H1 (cell line): ENCODE data around the gene NAGLU. TPM values are rescaled to one million over a fixed set of nuclear protein-coding genes. Genes with fewer than 3 reads are reported as not detected.

Source experiments
- CTCF ChIA-PET: fragments of 300-600 bp; sonication (Branson Sonifier 250); formaldehyde crosslinking; loops from one replicate; lab custom pipeline; 2021; ENCODE audit not compliant: partially characterized antibody; lab: Charles Lee
- POLR2A ChIA-PET: fragments of 300-600 bp; sonication (Branson Sonifier 250); formaldehyde crosslinking; loops from one replicate; lab custom pipeline; 2021; ENCODE audit warnings: inconsistent platforms; ENCODE audit not compliant: partially characterized antibody; lab: Charles Lee
- DNase-seq, 2 experiments: peaks; one replicate each; pipeline versions ENCODE4 v3.0.0 to v3.0.0-alpha.2; 2010 to 2022; ENCODE audit warnings: low spot score in 2 of 2, low read depth in 1 of 2, mixed read lengths in 1 of 2
- FAIRE-seq: peaks from 2 replicates; lab custom pipeline; 2011; peaks lifted over from hg19 to GRCh38; lab: Jason Lieb, UNC
- H2AFZ ChIP-seq: 2 replicates; pipeline ENCODE4 v1.8.1; 2012; ENCODE audit warnings: low read length, inconsistent platforms
- H2AK5ac ChIP-seq: 2 replicates; pipeline ENCODE4 v1.6.1; 2013; ENCODE audit warnings: low read depth, low read length
- H2BK120ac ChIP-seq: replicated peaks from 2 replicates; pipeline ENCODE3; 2013; ENCODE audit warnings: low read depth, low read length, inconsistent platforms
- H2BK12ac ChIP-seq: 2 replicates; pipeline ENCODE4 v1.6.1; 2013; ENCODE audit warnings: low read depth, low read length
- H2BK15ac ChIP-seq: 2 replicates; pipeline ENCODE4 v1.6.1; 2013; ENCODE audit warnings: low read length
- H2BK20ac ChIP-seq: 2 replicates; pipeline ENCODE4 v1.6.1; 2013; ENCODE audit warnings: low read length
- H2BK5ac ChIP-seq: 2 replicates; pipeline ENCODE4 v1.6.1; 2013; ENCODE audit warnings: low read depth, low read length
- H3K14ac ChIP-seq: 2 replicates; pipeline ENCODE4 v1.6.1; 2013; ENCODE audit warnings: inconsistent platforms; ENCODE audit not compliant: insufficient read length
- H3K18ac ChIP-seq: 2 replicates; pipeline ENCODE4 v1.6.1; 2013; ENCODE audit warnings: low read length; ENCODE audit errors: extremely low read depth
- H3K23ac ChIP-seq: 2 replicates; pipeline ENCODE4 v1.6.1; 2013; ENCODE audit warnings: inconsistent platforms; ENCODE audit not compliant: insufficient read length
- H3K23me2 ChIP-seq: 2 replicates; pipeline ENCODE4 v1.6.1; 2013; ENCODE audit warnings: low read depth, low read length
- H3K27ac ChIP-seq: 2 replicates; pipeline ENCODE4 v1.6.1; 2011; ENCODE audit warnings: low read depth, low read length, inconsistent platforms
- H3K27me3 ChIP-seq, 4 experiments: replicated peaks in 1 of 4; 1 replicate in 1 of 4; 2 replicates in 3 of 4; pipeline versions ENCODE4 v1.6.1 to v1.8.1; 2011 to 2013; ENCODE audit warnings: low read length in 3 of 4, mild to moderate bottlenecking in 3 of 4, inconsistent platforms in 2 of 4, mixed read lengths in 2 of 4, moderate library complexity in 1 of 4; ENCODE audit not compliant: control insufficient read depth in 3 of 4, insufficient read depth in 3 of 4; ENCODE audit errors: extremely low read depth in 1 of 4
- H3K36me3 ChIP-seq, 4 experiments: 2 replicates each; pipeline versions ENCODE4 v1.6.1 to v1.8.1; 2011 to 2013; ENCODE audit warnings: mild to moderate bottlenecking in 4 of 4, low read length in 3 of 4, moderate library complexity in 2 of 4, control low read depth in 1 of 4, inconsistent platforms in 1 of 4; ENCODE audit not compliant: insufficient read depth in 4 of 4, control insufficient read depth in 2 of 4
- H3K4ac ChIP-seq: replicated peaks from 2 replicates; pipeline ENCODE3; 2013; ENCODE audit warnings: low read length, low read depth, mixed read lengths, inconsistent platforms; ENCODE audit not compliant: insufficient read length
- H3K4me1 ChIP-seq, 4 experiments: replicated peaks in 1 of 4; 1 replicate in 1 of 4; 2 replicates in 3 of 4; pipeline versions ENCODE4 v1.6.1 to v1.8.1; 2011 to 2013; ENCODE audit warnings: low read length in 3 of 4, inconsistent platforms in 2 of 4, mixed read lengths in 1 of 4; ENCODE audit not compliant: insufficient read depth in 4 of 4, control insufficient read depth in 3 of 4
- H3K4me2 ChIP-seq, 2 experiments: 2 replicates each; pipeline versions ENCODE4 v1.6.1 to v1.8.1; 2011 to 2013; ENCODE audit warnings: low read depth in 2 of 2, low read length in 2 of 2, control low read depth in 1 of 2, inconsistent platforms in 1 of 2, mild to moderate bottlenecking in 1 of 2; ENCODE audit not compliant: insufficient read depth in 1 of 2
- H3K4me3 ChIP-seq, 4 experiments: fragments of 200-600, 300-600 bp in 1 of 4; sonication (generic), shearing (Covaris generic), sonication (Bioruptor Twin) in 1 of 4; 2 replicates each; pipeline versions ENCODE4 v1.5.1 to v1.8.1; 2011 to 2016; ENCODE audit warnings: low read length in 4 of 4, low read depth in 3 of 4, control low read depth in 2 of 4, inconsistent platforms in 2 of 4, mild to moderate bottlenecking in 2 of 4, mixed read lengths in 1 of 4, moderate library complexity in 1 of 4; ENCODE audit not compliant: insufficient read depth in 2 of 4; ENCODE audit errors: extremely low read depth in 1 of 4
- H3K56ac ChIP-seq: replicated peaks from 2 replicates; pipeline ENCODE3; 2013; ENCODE audit warnings: low read depth, mild to moderate bottlenecking, mixed read lengths, low read length, inconsistent platforms; ENCODE audit not compliant: insufficient read length
- H3K79me1 ChIP-seq: 2 replicates; pipeline ENCODE4 v1.6.1; 2013; ENCODE audit warnings: low read depth, low read length, control low read depth
- H3K79me2 ChIP-seq, 2 experiments: 2 replicates each; pipeline versions ENCODE4 v1.6.1 to v1.8.1; 2012 to 2013; ENCODE audit warnings: low read length in 2 of 2, mild to moderate bottlenecking in 2 of 2, inconsistent platforms in 1 of 2; ENCODE audit not compliant: insufficient read depth in 2 of 2, control insufficient read depth in 1 of 2
- H3K9ac ChIP-seq, 4 experiments: replicated peaks in 1 of 4; 1 replicate in 1 of 4; 2 replicates in 3 of 4; pipeline versions ENCODE4 v1.6.1 to v1.8.1; 2011 to 2013; ENCODE audit warnings: low read depth in 3 of 4, low read length in 3 of 4, control low read depth in 2 of 4, mild to moderate bottlenecking in 2 of 4, moderate library complexity in 2 of 4, inconsistent platforms in 1 of 4; ENCODE audit errors: extremely low read depth in 1 of 4
- H3K9me3 ChIP-seq, 2 experiments: 2 replicates each; pipeline versions ENCODE4 v1.6.1 to v1.8.1; 2012 to 2013; ENCODE audit warnings: mild to moderate bottlenecking in 2 of 2, moderate library complexity in 2 of 2, control low read depth in 1 of 2, inconsistent platforms in 1 of 2, low read depth in 1 of 2, low read length in 1 of 2, mixed read lengths in 1 of 2; ENCODE audit not compliant: insufficient read depth in 2 of 2
- H4K20me1 ChIP-seq, 2 experiments: replicated peaks in 1 of 2; 2 replicates each; pipeline versions ENCODE3 to v1.8.1; 2011 to 2013; ENCODE audit warnings: inconsistent platforms in 2 of 2, low read length in 2 of 2, mild to moderate bottlenecking in 1 of 2; ENCODE audit not compliant: insufficient read depth in 2 of 2, control insufficient read depth in 1 of 2
- H4K5ac ChIP-seq: 2 replicates; pipeline ENCODE4 v1.6.1; 2013; ENCODE audit warnings: low read length, low read depth, mixed read lengths, inconsistent platforms; ENCODE audit not compliant: insufficient read length
- H4K8ac ChIP-seq: 2 replicates; pipeline ENCODE4 v1.8.0; 2013; ENCODE audit warnings: mild to moderate bottlenecking, moderate library complexity, low read length, inconsistent platforms; ENCODE audit not compliant: insufficient read depth; ENCODE audit errors: extremely low read depth
- H4K91ac ChIP-seq: replicated peaks from 2 replicates; pipeline ENCODE3; 2013; ENCODE audit warnings: low read length, mixed read lengths, inconsistent platforms; ENCODE audit not compliant: insufficient read length
- ATF2 ChIP-seq: IDR thresholded peaks from 2 replicates; pipeline ENCODE4 v1.6.1; 2012; ENCODE audit warnings: low read length, inconsistent platforms
- BACH1 ChIP-seq: IDR thresholded peaks from 2 replicates; pipeline ENCODE4 v1.6.1; 2012; ENCODE audit warnings: low read length, improper control_type of control experiment
- CEBPB ChIP-seq: IDR thresholded peaks from 2 replicates; pipeline ENCODE4 v1.6.1; 2012; ENCODE audit warnings: low read depth, low read length
- CHD1 ChIP-seq: IDR thresholded peaks from 2 replicates; pipeline ENCODE4 v1.6.1; 2012; ENCODE audit warnings: low read depth, low read length, improper control_type of control experiment
- CTBP2 ChIP-seq: IDR thresholded peaks from 2 replicates; pipeline ENCODE4 v1.7.0; 2011; ENCODE audit warnings: borderline replicate concordance, mild to moderate bottlenecking, moderate library complexity, mixed read lengths, low read length; ENCODE audit not compliant: insufficient read depth, insufficient read length
- HDAC2 ChIP-seq, 2 experiments: fragments of 300-600 bp in 1 of 2; sonication (generic) in 1 of 2; IDR thresholded peaks; 2 replicates each; pipeline ENCODE4 v1.6.1; 2011 to 2012; ENCODE audit warnings: low read depth in 2 of 2, low read length in 2 of 2, mild to moderate bottlenecking in 2 of 2, moderate library complexity in 2 of 2, borderline replicate concordance in 1 of 2, inconsistent platforms in 1 of 2
- KDM1A ChIP-seq: fragments of 200-600, 300-600 bp; sonication (generic); IDR thresholded peaks from 2 replicates; pipeline ENCODE4 v1.7.1; 2016; ENCODE audit warnings: mild to moderate bottlenecking, low read length, borderline replicate concordance
- KDM5A ChIP-seq: fragments of 200-600 bp; IDR thresholded peaks from 2 replicates; pipeline ENCODE4 v1.7.1; 2012; ENCODE audit warnings: mild to moderate bottlenecking, low read length, inconsistent platforms, mixed read lengths
- MAX ChIP-seq: IDR thresholded peaks from 2 replicates; pipeline ENCODE4 v1.6.1; 2012; ENCODE audit warnings: inconsistent platforms
- POLR2AphosphoS5 ChIP-seq: IDR thresholded peaks from 2 replicates; pipeline ENCODE4 v1.6.1; 2011; ENCODE audit warnings: low read depth, low read length
- POU5F1 ChIP-seq: IDR thresholded peaks from 2 replicates; pipeline ENCODE4 v1.6.1; 2011; ENCODE audit warnings: low read depth, mild to moderate bottlenecking, low read length, moderate library complexity
- SIRT6 ChIP-seq: IDR thresholded peaks from one replicate; pipeline ENCODE4 v1.7.1; 2012; ENCODE audit warnings: low read length, inconsistent platforms
- TAF7 ChIP-seq: optimal IDR thresholded peaks from 2 replicates; pipeline ENCODE3; 2011; ENCODE audit warnings: low read depth, mild to moderate bottlenecking, inconsistent platforms, low read length, moderate library complexity, borderline replicate concordance
- WGBS, 2 experiments: shearing (Covaris generic) in 1 of 2; methylation state at CpG; one replicate each; pipeline versions ENCODE4 v1.1.6 to v1.1.7; 2013 to 2015; ENCODE audit warnings: low lambda C conversion rate in 2 of 2, mixed read lengths in 2 of 2, inconsistent platforms in 1 of 2, low coverage in 1 of 2, missing lambda C conversion rate in 1 of 2; ENCODE audit not compliant: insufficient replicate concordance in 2 of 2, insufficient coverage in 1 of 2, insufficient read length in 1 of 2; ENCODE audit errors: extremely low coverage in 1 of 2, missing lambda C conversion rate in 1 of 2; 5-methylcytosine and 5-hydroxymethylcytosine counted together
- polyA plus RNA-seq, 7 experiments: library from polyadenylated mRNA; depleted of rRNA in 3 of 7; stranded (reverse) in 5 of 7; unstranded in 2 of 7; fragments of >200 nt in 5 of 7; fragments of 200-250 nt in 2 of 7; gene quantifications; 1 replicate in 5 of 7; 2 replicates in 1 of 7; 4 replicates in 1 of 7; pipeline versions ENCODE4 v1.2.1 to v1.2.3, GENCODE V29; 2011 to 2013; ENCODE audit warnings: missing spikeins in 2 of 7, mixed read lengths in 2 of 7
- total RNA-seq: library from RNA; stranded (reverse); fragmentation: NEBNext Ultra II Directional; extraction: Animal tissue kit (Norgen Biotek cat#: 25700); gene quantifications from 2 replicates; pipeline ENCODE4 v1.2.1, GENCODE V29; 2021

NAGLU gene
- total and polyA plus RNA-seq, 2 of the 8 experiments (the other 6 are each of a cell fraction or from before 2014, with no cell fraction given) = 21.3 to 21.6 TPM

- Histone ChIP-seq H3K79me1 (peaks cover 2% of the 10 kb centered on the region; the same call in 1 of the 2 replicates), H4K5ac (no peak overlapping the region), H4K8ac (no peak overlapping the region), H3K4ac (no peak overlapping the region), H3K4me2 (no peak overlapping the region), H2BK120ac (no peak overlapping the region), H3K27ac (no peak overlapping the region), H3K27me3 (no peaks in the 10 kb centered on the region), H2BK20ac (no peak overlapping the region), H3K23me2 (no peaks in the 10 kb centered on the region), H3K79me2 (no peaks in the 10 kb centered on the region), H3K9ac (no peak overlapping the region), H4K91ac (no peak overlapping the region), H3K36me3 (peaks cover 0 to 20% (median under 1%) of the 10 kb centered on the region in 4 experiments; a peak in 3 of 8 replicates), H2BK5ac (no peak overlapping the region), H3K14ac (no peak overlapping the region), H3K56ac (no peak overlapping the region), H2AFZ (no peak overlapping the region), H3K9me3 (no peaks in the 10 kb centered on the region), H3K18ac (no peak overlapping the region), H4K20me1 (peaks cover 0 to 2% of the 10 kb centered on the region in 2 experiments), H2BK15ac (no peak overlapping the region), H3K4me3 (no peak overlapping the region), H3K4me1 (no peaks in the 10 kb centered on the region), H2AK5ac (no peak overlapping the region), H2BK12ac (no peak overlapping the region), H3K23ac (no peak overlapping the region)
- POLR2A ChIA-PET = no interaction called here
- DNase-seq = no peak
- FAIRE-seq = no peak
- 91% methylated on average over 9 of the region's 9 CpGs; no CpG with 5 or more reads in 1 of the 2 experiments for WGBS, 2 experiments
- CTCF ChIA-PET = interaction anchor here (1.4 to 4.3 kb wide), 2 partner anchors 14 to 92 kb away, joined by 4 to 15 read pairs; partner anchors contain the start of gene PSMC3IP
- TF ChIP-seq KDM1A (no peak), TAF7 (no peak), CTBP2 (no peak), POLR2AphosphoS5 (no peak), SIRT6 (no peak), ATF2 (no peak), MAX (no peak), KDM5A (no peak), CEBPB (no peak), CHD1 (no peak), BACH1 (no peak), POU5F1 (no peak), HDAC2 (IDR thresholded peaks at IDR 0.05; ENCODE audit: borderline replicate concordance in 1 of 2, low read depth in 2 of 2, low read length in 2 of 2) (no peak)
Measured at GRCh38 chr17:42591411-42591810, 55.4 kb downstream of the NAGLU start.
